Type B pancreatic cell (in vitro differentiated cells): ENCODE results near the gene PRKCA. TPM values are rescaled to one million over a fixed set of nuclear protein-coding genes. Genes with fewer than 3 reads are reported as not detected.
"Not testable (repeated sequence)": the region's sequence is repeated elsewhere in the genome, so short reads cannot be mapped to it uniquely, and the experiment has no call there.

Source experiments
- DNase-seq: peaks from one replicate; pipeline ENCODE4 v3.0.0; 2021; ENCODE audit warnings: mixed read lengths; ENCODE audit not compliant: unreplicated experiment; ENCODE audit errors: extremely low spot score
- H3K27ac Mint-ChIP-seq: 2 replicates; pipeline ENCODE4 v1.8.0; 2021; ENCODE audit warnings: mild to moderate bottlenecking, mixed read lengths
- H3K27me3 Mint-ChIP-seq: 2 replicates; pipeline ENCODE4 v1.8.0; 2021; ENCODE audit warnings: mixed read lengths
- H3K36me3 Mint-ChIP-seq: 2 replicates; pipeline ENCODE4 v1.8.0; 2021; ENCODE audit warnings: mixed read lengths
- H3K4me1 Mint-ChIP-seq: one replicate; pipeline ENCODE4 v1.8.0; 2021; ENCODE audit warnings: mixed read lengths; ENCODE audit not compliant: unreplicated experiment
- H3K4me3 Mint-ChIP-seq: 2 replicates; pipeline ENCODE4 v1.8.0; 2021; ENCODE audit warnings: mild to moderate bottlenecking, mixed read lengths
- H3K9me3 Mint-ChIP-seq: 2 replicates; pipeline ENCODE4 v1.8.0; 2021; ENCODE audit warnings: mixed read lengths
- CTCF ChIP-seq: fragments of 200-600 bp; sonication (generic); conservative IDR thresholded peaks from 2 replicates; pipeline ENCODE4 v1.5.0; 2021; ENCODE audit warnings: antibody characterized with exemption, mild to moderate bottlenecking
- total RNA-seq: library from RNA; stranded (reverse); gene quantifications from 2 replicates; pipeline ENCODE4 v1.2.1, GENCODE V29; 2021; ENCODE audit warnings: low replicate concordance

PRKCA gene
- total RNA-seq, 1 donor from 2014 or later, result 16.1 TPM

GRCh38 chr17:66349521-66350254, 47.3 kb downstream of the PRKCA start:
- peaks cover 45% of the 10 kb centered on the region for H3K4me1 Mint-ChIP-seq
- H3K36me3 Mint-ChIP-seq, result no peaks in the 10 kb centered on the region
- TF ChIP-seq CTCF, result no peak
- H3K27ac Mint-ChIP-seq, result peak overlapping the region; percentile 48
- no peak overlapping the region for H3K4me3 Mint-ChIP-seq
- peaks cover 4% of the 10 kb centered on the region for H3K9me3 Mint-ChIP-seq
- no peak for DNase-seq
- H3K27me3 Mint-ChIP-seq, result no peaks in the 10 kb centered on the region

DNA sequence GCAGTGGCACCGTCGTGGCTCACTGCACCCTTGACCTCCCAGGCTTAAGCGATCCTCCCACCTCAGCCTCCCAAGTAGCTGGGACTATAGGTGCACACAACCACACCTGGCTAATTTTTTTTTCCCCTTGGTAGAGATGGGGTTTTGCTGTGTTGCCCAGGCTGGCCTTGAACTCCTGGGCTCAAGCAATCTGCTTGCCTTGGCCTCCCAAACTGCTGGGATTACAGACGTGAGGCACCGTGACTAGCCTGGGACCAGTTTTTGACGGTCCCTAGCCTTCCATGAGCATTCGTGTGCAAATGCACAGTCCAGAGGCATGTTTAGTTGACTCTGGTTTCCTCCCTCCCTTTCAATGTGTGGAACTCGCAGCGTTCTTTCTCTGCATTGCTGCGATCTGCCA, 48.2 kb downstream of the PRKCA start:
- H3K27me3 Mint-ChIP-seq, DNase-seq, H3K36me3 Mint-ChIP-seq, H3K9me3 Mint-ChIP-seq, H3K27ac Mint-ChIP-seq, H3K4me3 Mint-ChIP-seq: not testable (repeated sequence)
- H3K4me1 Mint-ChIP-seq, result peaks cover 43% of the 10 kb centered on the region

DNA sequence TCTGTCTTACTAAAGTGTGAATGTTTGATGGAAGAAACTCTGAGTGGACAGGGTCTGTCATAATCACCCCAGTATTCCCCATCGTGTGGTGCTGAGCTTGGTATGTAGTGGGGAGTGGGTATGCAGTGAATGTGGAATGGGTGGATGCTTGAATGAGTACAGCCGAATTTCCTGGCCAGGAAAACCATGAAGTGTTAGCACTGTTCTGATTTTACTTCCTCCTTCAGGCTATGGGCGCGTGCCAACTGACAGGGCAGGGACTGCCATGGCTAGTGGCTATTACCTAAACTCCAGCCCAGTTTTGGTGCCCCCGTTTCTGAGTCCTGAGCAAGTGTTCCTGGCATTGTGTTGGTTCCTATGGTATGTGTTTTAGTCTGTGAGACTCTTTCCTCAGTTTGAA, 48.6 kb downstream of the PRKCA start:
- DNase-seq, result no peak
- no peak overlapping the region for H3K27ac Mint-ChIP-seq
- TF ChIP-seq CTCF, result no peak
- H3K27me3 Mint-ChIP-seq, result no peaks in the 10 kb centered on the region
- no peaks in the 10 kb centered on the region for H3K36me3 Mint-ChIP-seq
- H3K4me3 Mint-ChIP-seq, result no peak overlapping the region
- H3K9me3 Mint-ChIP-seq, result peaks cover 4% of the 10 kb centered on the region
- H3K4me1 Mint-ChIP-seq, result peaks cover 43% of the 10 kb centered on the region

DNA sequence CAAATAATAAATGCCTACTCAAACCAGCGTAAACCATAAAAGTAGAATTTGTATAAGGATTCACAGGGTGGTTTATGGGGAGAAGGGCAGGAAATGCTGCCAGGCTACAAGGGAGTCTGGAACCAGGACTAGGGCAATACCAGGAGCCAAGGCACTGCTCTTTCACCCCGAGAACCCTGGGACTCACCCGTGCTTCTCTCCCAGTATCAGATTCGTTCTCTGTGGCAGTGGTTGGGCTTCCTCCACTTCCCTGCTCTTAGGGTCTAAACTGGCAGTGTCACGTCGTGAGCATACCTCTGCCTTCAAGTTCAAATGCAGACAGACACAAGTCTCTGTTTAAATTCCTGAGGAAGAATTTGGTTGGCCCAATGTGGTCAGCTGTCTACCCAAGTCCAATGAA, 49.3 kb downstream of the PRKCA start:
- TF ChIP-seq CTCF, result no peak
- H3K4me3 Mint-ChIP-seq, result no peak overlapping the region
- no peaks in the 10 kb centered on the region for H3K27me3 Mint-ChIP-seq
- H3K36me3 Mint-ChIP-seq, result no peaks in the 10 kb centered on the region
- H3K27ac Mint-ChIP-seq, result no peak overlapping the region
- H3K4me1 Mint-ChIP-seq, result peaks cover 43% of the 10 kb centered on the region
- peaks cover 4% of the 10 kb centered on the region for H3K9me3 Mint-ChIP-seq
- DNase-seq, result no peak

DNA sequence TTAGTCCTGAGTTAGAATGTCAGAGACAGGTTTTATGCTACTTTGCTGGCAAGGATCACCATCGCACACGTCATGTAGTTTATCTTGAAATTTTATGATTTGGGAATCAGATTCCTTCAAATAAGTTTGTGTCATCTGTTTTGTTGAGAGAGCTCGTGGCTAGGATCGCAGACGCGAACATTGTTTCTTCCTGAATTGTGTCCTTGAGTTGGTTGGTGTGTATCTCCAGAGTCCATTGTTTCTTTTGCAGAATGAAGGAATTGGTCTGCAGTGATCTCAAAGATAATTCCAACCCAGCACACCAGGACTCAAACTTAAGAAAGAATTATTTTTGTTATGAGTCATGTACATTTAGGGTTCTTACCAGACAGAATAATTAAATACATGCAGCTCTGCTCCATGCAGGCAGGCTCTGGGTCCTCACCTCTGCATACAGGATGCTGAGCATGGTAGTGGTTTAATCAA, 51.6 kb downstream of the PRKCA start:
- no peak for DNase-seq
- no peaks in the 10 kb centered on the region for H3K27me3 Mint-ChIP-seq
- H3K4me3 Mint-ChIP-seq, result no peak overlapping the region
- TF ChIP-seq CTCF, result no peak
- peaks cover 29% of the 10 kb centered on the region for H3K4me1 Mint-ChIP-seq
- H3K9me3 Mint-ChIP-seq, result peaks cover 4% of the 10 kb centered on the region
- H3K36me3 Mint-ChIP-seq, result no peaks in the 10 kb centered on the region
- H3K27ac Mint-ChIP-seq, result no peak overlapping the region

GRCh38 chr17:66354472-66354871, 52.1 kb downstream of the PRKCA start:
- H3K27ac Mint-ChIP-seq, result no peak overlapping the region
- peaks cover 24% of the 10 kb centered on the region for H3K4me1 Mint-ChIP-seq

More at GRCh38 chr17:66354472-66354871, 52.1 kb downstream of the PRKCA start:
- Mint-ChIP-seq H3K27me3 (no peaks in the 10 kb centered on the region), H3K36me3 (no peaks in the 10 kb centered on the region), H3K9me3 (peaks cover 4% of the 10 kb centered on the region), H3K4me3 (no peak overlapping the region)
- DNase-seq, result no peak
- no peak for TF ChIP-seq CTCF
